K562 (cell line): ENCODE data around the gene SLC1A7. TPM values are rescaled to one million over a fixed set of nuclear protein-coding genes. Genes with fewer than 3 reads are reported as not detected.

ENCODE experiments used
- ATAC-seq: fragments of 200-7000 bp; cut with Tn5 transposase; 3 replicates; pipeline ENCODE4 v1.9.1; 2020; ENCODE audit warnings: moderate library complexity
- BruUV-seq: library from RNA; stranded (reverse); fragments of 400-500 nt; replicated peaks from 2 replicates; lab custom pipeline; 2021; lab: Mats Ljungman, UMichigan
- CTCF ChIA-PET: fragments of 300-600 bp; formaldehyde crosslinking; extraction: SDS; loops from one replicate; lab custom pipeline; 2021; ENCODE audit warnings: low intra/inter-chr PET ratio; lab: Yijun Ruan, JAX
- POLR2A ChIA-PET: fragments of 300-600, 350-650 bp; sonication (Branson Sonifier 250); formaldehyde crosslinking; extraction: SDS; loops from one replicate; lab custom pipeline; 2021; ENCODE audit warnings: antibody characterized with exemption, inconsistent platforms; lab: Yijun Ruan, JAX
- DNase-seq, 4 experiments: peaks; one replicate each; pipeline versions ENCODE4 v3.0.0 to v3.0.0-alpha.2; 2011 to 2018; ENCODE audit warnings: low spot score in 3 of 4, mixed read lengths in 3 of 4; ENCODE audit errors: extremely low read depth in 1 of 4
- FAIRE-seq: peaks from 2 replicates; lab custom pipeline; 2011; peaks lifted over from hg19 to GRCh38; lab: Jason Lieb, UNC
- H2AFZ ChIP-seq: 2 replicates; pipeline ENCODE4 v1.6.0; 2011; ENCODE audit warnings: low read depth, low read length, control low read depth, inconsistent platforms
- H3K27ac ChIP-seq: fragments of 200-600 bp; 3 replicates; pipeline ENCODE4 v1.8.0; 2011; ENCODE audit warnings: low read depth, mild to moderate bottlenecking, control low read depth, inconsistent platforms, low read length, moderate library complexity, mixed read lengths; ENCODE audit errors: extremely low read depth
- H3K27me3 ChIP-seq, 2 experiments: fragments of 300-600 bp in 1 of 2; 2 replicates in 1 of 2; 3 replicates in 1 of 2; pipeline versions ENCODE4 v1.6.0 to v1.8.0; 2011; ENCODE audit warnings: inconsistent platforms in 2 of 2, low read length in 2 of 2, mild to moderate bottlenecking in 1 of 2, mixed read lengths in 1 of 2, moderate library complexity in 1 of 2; ENCODE audit not compliant: control insufficient read depth in 2 of 2, insufficient read depth in 2 of 2
- H3K36me3 ChIP-seq: fragments of 300-600 bp; 3 replicates; pipeline ENCODE4 v1.8.0; 2011; ENCODE audit warnings: mild to moderate bottlenecking, low read length, inconsistent platforms; ENCODE audit not compliant: control insufficient read depth, insufficient read depth
- H3K4me1 ChIP-seq, 2 experiments: fragments of 200-600 bp in 1 of 2; replicated peaks in 1 of 2; 2 replicates in 1 of 2; 3 replicates in 1 of 2; pipeline versions ENCODE4 v1.5.1 to v1.8.0; 2011; ENCODE audit warnings: inconsistent platforms in 2 of 2, low read length in 2 of 2, mild to moderate bottlenecking in 1 of 2, mixed read lengths in 1 of 2, moderate library complexity in 1 of 2; ENCODE audit not compliant: control insufficient read depth in 2 of 2, insufficient read depth in 2 of 2
- H3K4me2 ChIP-seq: 2 replicates; pipeline ENCODE4 v1.6.1; 2011; ENCODE audit warnings: low read length, control low read depth, inconsistent platforms, mixed read lengths; ENCODE audit not compliant: insufficient read depth
- H3K4me3 ChIP-seq: fragments of 200-600 bp; sonication (generic), shearing (Covaris generic); 2 replicates; pipeline ENCODE4 v1.5.1; 2016; ENCODE audit warnings: control low read depth, inconsistent platforms
- H3K79me2 ChIP-seq: fragments of 200-600 bp; 3 replicates; pipeline ENCODE4 v1.8.0; 2011; ENCODE audit warnings: low read length, inconsistent platforms; ENCODE audit not compliant: control insufficient read depth, insufficient read depth
- H3K9ac ChIP-seq, 2 experiments: 2 replicates each; pipeline versions ENCODE4 v1.6.0 to v1.6.1; 2011; ENCODE audit warnings: low read depth in 2 of 2, low read length in 2 of 2, control low read depth in 1 of 2, inconsistent platforms in 1 of 2, mild to moderate bottlenecking in 1 of 2, mixed read lengths in 1 of 2; ENCODE audit not compliant: insufficient read depth in 1 of 2
- H3K9me1 ChIP-seq: one replicate; pipeline ENCODE4 v1.6.0; 2011; ENCODE audit warnings: inconsistent platforms, mild to moderate bottlenecking, low read length, moderate library complexity; ENCODE audit not compliant: control insufficient read depth, insufficient read depth
- H3K9me3 ChIP-seq: replicated peaks from 2 replicates; pipeline ENCODE4 v1.5.1; 2011; ENCODE audit warnings: low read depth, low read length, inconsistent platforms; ENCODE audit not compliant: control insufficient read depth, insufficient read depth
- H4K20me1 ChIP-seq: replicated peaks from 2 replicates; pipeline ENCODE4 v1.6.1; 2011; ENCODE audit warnings: low read length, inconsistent platforms, mixed read lengths; ENCODE audit not compliant: control insufficient read depth, insufficient read depth
- LEF1 ChIP-seq: fragments of 450-650 bp; IDR thresholded peaks from 2 replicates; pipeline ENCODE4 v1.6.1; 2016; ENCODE audit warnings: mild to moderate bottlenecking
- MAZ ChIP-seq, 2 experiments: fragments of 450-650 bp in 1 of 2; sonication (generic) in 1 of 2; formaldehyde crosslinking; IDR thresholded peaks in 1 of 2; conservative IDR thresholded peaks in 1 of 2; 2 replicates each; pipeline versions ENCODE4 v1.4.0 to v1.5.0; 2020; ENCODE audit warnings: mild to moderate bottlenecking in 1 of 2, missing genetic modification reagents in 1 of 2
- TCF7L2 ChIP-seq: fragments of 150-350 bp; IDR thresholded peaks from 2 replicates; pipeline ENCODE4 v1.6.1; 2016; ENCODE audit warnings: low read depth, mild to moderate bottlenecking, low read length, moderate library complexity
- ZNF316 ChIP-seq: fragments of 450-650 bp; IDR thresholded peaks from 2 replicates; pipeline ENCODE4 v1.6.1; 2016
- ZNF79 ChIP-seq: fragments of 250-450 bp; sonication (Bioruptor Pico); IDR thresholded peaks from 2 replicates; pipeline ENCODE4 v1.4.0; 2020; ENCODE audit warnings: low read depth, mild to moderate bottlenecking, moderate library complexity
- WGBS: fragments of 100-300 bp; shearing (Covaris generic); methylation state at CpG from one replicate; pipeline ENCODE4 v1.1.6; 2016; ENCODE audit warnings: low coverage, mixed read lengths; ENCODE audit not compliant: insufficient coverage; ENCODE audit errors: missing lambda C conversion rate; 5-methylcytosine and 5-hydroxymethylcytosine counted together
- in situ Hi-C: fragments of 300-500 bp; cut with MboI; formaldehyde crosslinking; loops from 4 replicates; pipeline ENCODE4 v1.15.0; 2018; ENCODE audit warnings: inconsistent platforms, mixed read lengths
- intact Hi-C: fragments of 100-400 bp; cut with micrococcal nuclease; formaldehyde crosslinking; loops from 2 replicates; pipeline ENCODE4 v1.14.2; 2022
- polyA plus RNA-seq, 8 experiments: library from polyadenylated mRNA; depleted of rRNA in 4 of 8; stranded (reverse) in 5 of 8; unstranded in 3 of 8; fragments of >200 nt; fragmentation: Nextera tagmentation in 2 of 8; fragmentation: Illumina TruSeq in 1 of 8; extraction: Ambion mirVana in 2 of 8; extraction: Trizol in 1 of 8; gene quantifications; 2 replicates each; pipeline versions ENCODE4 v1.2.1 to v1.2.3, GENCODE V29; 2011 to 2014; ENCODE audit warnings: inconsistent platforms in 1 of 8, missing spikeins in 1 of 8
- total RNA-seq, 7 experiments: library from RNA; depleted of rRNA in 6 of 7; stranded (reverse); fragments of >200 nt in 6 of 7; fragmentation: Illumina TruSeq in 2 of 7; extraction: Trizol in 2 of 7; gene quantifications; 2 replicates each; pipeline versions ENCODE4 v1.2.1 to v1.2.3, GENCODE V29; 2011 to 2021; ENCODE audit warnings: low replicate concordance in 1 of 7
- TF ChIP-seq, protein P1 (sequence below): fragments of 450-650 bp; IDR thresholded peaks from 2 replicates; pipeline ENCODE4 v1.6.1; 2018; ENCODE audit not compliant: partially characterized antibody

The SLC1A7 gene
- total and polyA plus RNA-seq, 9 of the 15 experiments (the other 6 are each of a cell fraction or from before 2014, with no cell fraction given): 0.07 TPM; not detected in 8

DNA sequence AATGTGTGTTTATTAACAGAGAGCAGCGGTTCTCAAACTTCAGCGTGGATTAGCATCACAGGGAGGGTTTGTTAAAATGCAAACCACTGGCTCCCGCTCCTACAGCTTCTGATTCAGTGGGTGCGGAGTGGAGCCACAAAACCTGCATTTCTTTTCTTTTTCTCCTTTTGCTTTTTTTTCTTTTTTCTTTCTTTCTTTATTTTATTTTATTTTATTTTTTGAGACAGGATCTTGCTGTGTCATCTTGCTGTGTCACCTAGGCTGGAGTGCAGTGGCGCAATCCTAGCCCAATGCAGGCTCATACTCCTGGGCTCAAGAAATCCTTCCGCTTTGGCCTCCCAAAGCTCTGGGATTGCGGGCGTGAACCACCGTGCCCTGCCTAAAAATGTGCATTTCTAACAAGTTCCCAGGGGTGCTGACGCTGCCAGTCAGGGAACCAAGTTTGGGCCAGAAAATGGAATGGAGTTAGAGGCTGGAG, 20.9 kb upstream of the SLC1A7 start (continued):
- TF ChIP-seq, protein P1, sequence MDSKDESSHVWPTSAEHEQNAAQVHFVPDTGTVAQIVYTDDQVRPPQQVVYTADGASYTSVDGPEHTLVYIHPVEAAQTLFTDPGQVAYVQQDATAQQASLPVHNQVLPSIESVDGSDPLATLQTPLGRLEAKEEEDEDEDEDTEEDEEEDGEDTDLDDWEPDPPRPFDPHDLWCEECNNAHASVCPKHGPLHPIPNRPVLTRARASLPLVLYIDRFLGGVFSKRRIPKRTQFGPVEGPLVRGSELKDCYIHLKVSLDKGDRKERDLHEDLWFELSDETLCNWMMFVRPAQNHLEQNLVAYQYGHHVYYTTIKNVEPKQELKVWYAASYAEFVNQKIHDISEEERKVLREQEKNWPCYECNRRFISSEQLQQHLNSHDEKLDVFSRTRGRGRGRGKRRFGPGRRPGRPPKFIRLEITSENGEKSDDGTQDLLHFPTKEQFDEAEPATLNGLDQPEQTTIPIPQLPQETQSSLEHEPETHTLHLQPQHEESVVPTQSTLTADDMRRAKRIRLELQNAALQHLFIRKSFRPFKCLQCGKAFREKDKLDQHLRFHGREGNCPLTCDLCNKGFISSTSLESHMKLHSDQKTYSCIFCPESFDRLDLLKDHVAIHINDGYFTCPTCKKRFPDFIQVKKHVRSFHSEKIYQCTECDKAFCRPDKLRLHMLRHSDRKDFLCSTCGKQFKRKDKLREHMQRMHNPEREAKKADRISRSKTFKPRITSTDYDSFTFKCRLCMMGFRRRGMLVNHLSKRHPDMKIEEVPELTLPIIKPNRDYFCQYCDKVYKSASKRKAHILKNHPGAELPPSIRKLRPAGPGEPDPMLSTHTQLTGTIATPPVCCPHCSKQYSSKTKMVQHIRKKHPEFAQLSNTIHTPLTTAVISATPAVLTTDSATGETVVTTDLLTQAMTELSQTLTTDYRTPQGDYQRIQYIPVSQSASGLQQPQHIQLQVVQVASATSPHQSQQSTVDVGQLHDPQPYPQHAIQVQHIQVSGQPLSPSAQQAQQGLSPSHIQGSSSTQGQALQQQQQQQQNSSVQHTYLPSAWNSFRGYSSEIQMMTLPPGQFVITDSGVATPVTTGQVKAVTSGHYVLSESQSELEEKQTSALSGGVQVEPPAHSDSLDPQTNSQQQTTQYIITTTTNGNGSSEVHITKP: peak; percentile 83
- TF ChIP-seq, all 486 proteins: peak for 62

- Histone ChIP-seq H3K27me3 (peaks cover 14 to 18% of the 10 kb centered on the region in 2 experiments; a peak in 4 of 5 replicates), H3K9me1 (no peaks in the 10 kb centered on the region), H3K36me3 (no peaks in the 10 kb centered on the region), H3K4me3 (no peak overlapping the region), H3K27ac (peak overlapping the region; percentile 10; the same call in 1 of the 3 replicates), H3K9me3 (no peaks in the 10 kb centered on the region), H2AFZ (peak overlapping the region; percentile 71), H3K79me2 (no peaks in the 10 kb centered on the region), H4K20me1 (no peaks in the 10 kb centered on the region), H3K9ac (0 out of 4 replicates have a peak overlapping the region, but pooled peaks of 1 of the 2 experiments have one; percentile 37), H3K4me1 (peaks cover 6 to 9% of the 10 kb centered on the region in 2 experiments; a peak in 4 of 5 replicates), H3K4me2 (peak overlapping the region; percentile 13; the same call in 1 of the 2 replicates)
- no TSS peak for BruUV-seq
- intact Hi-C loops (no loop called here), in situ Hi-C loops (no loop called here)
- CTCF ChIA-PET: no interaction called here
- POLR2A ChIA-PET: interaction anchor here (5.3 kb wide), 1 partner anchor 19 kb away, joined by 19 read pairs; no protein-coding TSS in a partner anchor
- DNase-seq: no peak
- FAIRE-seq: peak; percentile 58
- TF ChIP-seq MAZ (CRISPR knock-in tag; conservative IDR thresholded peaks at IDR 0.05 in 1 of 2, IDR thresholded peaks at IDR 0.05 in 1 of 2) (no peak), ZNF316 (no peak), LEF1 (peak; percentile 30; the same call in 1 of the 2 replicates), ZNF79 (CRISPR knock-in tag) (no peak), TCF7L2 (no peak)
- no peak for ATAC-seq
- 47% methylated on average over 5 of the region's 5 CpGs for WGBS
These were observed 20.2 kb upstream of the SLC1A7 start for GRCh38 chr1:53162621-53163020.
